ENCODE results near the gene TCEANC2.

GRCh38 chr1:54124472-54124871 is 71.1 kb downstream of the TCEANC2 start:
- TF ChIP-seq CTCF (IDR thresholded peaks at IDR 0.05), result no peak
- TF ChIP-seq ZFX (IDR thresholded peaks at IDR 0.05; ENCODE audit: borderline replicate concordance), result no peak
